ENCODE data around the gene APH1B. TPM values are rescaled to one million over a fixed set of nuclear protein-coding genes. Genes with fewer than 3 reads are reported as not detected.

Gene APH1B
- total RNA-seq, 4 donors from 2014 or later: 8.1 to 18.7 (median 11.5) TPM

GRCh38 chr15:63334821-63335220 lies 57.4 kb downstream of the APH1B start:
- Histone ChIP-seq H3K9me3 (no peaks in the 10 kb centered on the region), H3K27me3 (no peaks in the 10 kb centered on the region), H3K4me3 (no peak overlapping the region), H3K27ac (no peak overlapping the region), H3K36me3 (peaks cover 0 to 17% of the 10 kb centered on the region in 2 donors), H3K4me1 (no peaks in the 10 kb centered on the region)
- WGBS, 2 donors (ENCODE audit: low coverage in 1 of 2): 77% methylated on average over 2 of the region's 2 CpGs; no CpG with 5 or more reads in 1 of the 2 donors
- TF ChIP-seq POLR2AphosphoS5 (IDR thresholded peaks at IDR 0.05) (no peak), POLR2A (IDR thresholded peaks at IDR 0.05) (no peak), EP300 (IDR thresholded peaks at IDR 0.05) (no peak), CTCF (IDR thresholded peaks at IDR 0.05) (no peak)
- ATAC-seq: no peak

DNA sequence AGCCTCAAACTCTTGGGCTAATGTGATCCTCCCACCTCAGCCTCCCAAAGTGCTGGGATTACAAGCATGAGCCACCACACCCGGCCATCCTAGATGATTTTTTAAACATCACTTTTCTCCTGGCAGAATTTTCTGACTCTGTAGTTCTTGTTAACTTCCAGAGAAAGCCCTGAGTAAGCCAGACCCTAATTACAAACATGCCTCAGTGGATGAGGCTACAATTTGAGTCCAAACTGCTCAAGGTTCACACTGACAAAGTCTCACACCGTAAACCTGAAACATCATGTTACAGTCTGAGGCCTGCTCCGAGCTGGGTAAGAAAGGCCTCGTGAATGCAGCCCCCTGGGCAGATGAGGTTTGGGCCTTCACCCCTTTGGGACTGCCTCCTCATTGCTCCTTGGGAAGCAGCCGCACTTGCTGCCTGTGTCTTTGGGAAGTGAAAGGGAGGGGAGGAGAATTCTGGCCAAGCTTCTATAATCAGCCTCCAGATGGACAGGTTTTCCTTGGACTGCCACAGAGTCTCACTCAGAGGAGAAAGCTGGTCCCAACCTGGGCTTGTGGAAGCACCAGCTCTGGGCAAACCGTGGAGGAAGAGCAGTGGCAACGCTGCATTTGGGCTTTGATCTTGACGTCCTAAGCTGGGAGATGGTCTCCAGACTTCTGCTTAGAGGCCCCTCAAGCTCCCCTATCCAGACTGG lies 58.3 kb downstream of the APH1B start:
- Histone ChIP-seq H3K4me3 (no peak overlapping the region), H3K27me3 (no peaks in the 10 kb centered on the region), H3K27ac (no peak overlapping the region), H3K36me3 (peaks cover 0 to 24% of the 10 kb centered on the region in 2 donors), H3K9me3 (no peaks in the 10 kb centered on the region), H3K4me1 (no peaks in the 10 kb centered on the region)
- 73 to 95% methylated on average over 3 of the region's 8 CpGs for WGBS, 2 donors (ENCODE audit: low coverage in 1 of 2)
- no peak for ATAC-seq
- TF ChIP-seq POLR2AphosphoS5 (IDR thresholded peaks at IDR 0.05) (no peak), CTCF (IDR thresholded peaks at IDR 0.05) (no peak), EP300 (IDR thresholded peaks at IDR 0.05) (no peak), POLR2A (IDR thresholded peaks at IDR 0.05) (no peak)

DNA sequence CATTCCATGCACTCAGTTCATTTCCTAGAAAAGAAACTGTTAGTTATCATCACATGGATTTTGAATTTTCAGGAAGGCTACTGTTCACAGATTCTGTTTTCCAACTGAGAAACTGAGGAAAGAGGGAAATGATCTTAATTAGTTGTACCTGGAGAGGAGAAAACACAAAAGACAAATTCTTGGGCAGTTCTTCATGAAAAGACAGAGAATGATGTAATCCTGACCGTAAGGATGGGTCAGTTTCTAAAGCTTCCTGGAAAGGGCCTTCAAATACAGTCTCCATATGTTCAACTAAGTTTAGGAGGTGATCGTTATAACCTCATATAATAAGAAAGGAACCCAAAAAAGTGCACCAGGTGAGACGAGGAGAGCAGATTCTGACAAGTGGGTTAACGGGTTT lies 59.6 kb downstream of the APH1B start:
- no peak for TF ChIP-seq POLR2AphosphoS5 (IDR thresholded peaks at IDR 0.05)
- no peak for TF ChIP-seq POLR2A (IDR thresholded peaks at IDR 0.05)
- no peak for TF ChIP-seq EP300 (IDR thresholded peaks at IDR 0.05)
- TF ChIP-seq CTCF (IDR thresholded peaks at IDR 0.05): no peak
- H3K4me3 ChIP-seq: no peak overlapping the region
- WGBS, 2 donors (ENCODE audit: low coverage in 1 of 2): 96% methylated on average over 4 of the region's 4 CpGs
- no peak for ATAC-seq
- no peaks in the 10 kb centered on the region for H3K27me3 ChIP-seq
- H3K36me3 ChIP-seq: peaks cover 0 to 24% of the 10 kb centered on the region in 2 donors
- no peak overlapping the region for H3K27ac ChIP-seq
- no peaks in the 10 kb centered on the region for H3K4me1 ChIP-seq
- H3K9me3 ChIP-seq: no peaks in the 10 kb centered on the region

DNA sequence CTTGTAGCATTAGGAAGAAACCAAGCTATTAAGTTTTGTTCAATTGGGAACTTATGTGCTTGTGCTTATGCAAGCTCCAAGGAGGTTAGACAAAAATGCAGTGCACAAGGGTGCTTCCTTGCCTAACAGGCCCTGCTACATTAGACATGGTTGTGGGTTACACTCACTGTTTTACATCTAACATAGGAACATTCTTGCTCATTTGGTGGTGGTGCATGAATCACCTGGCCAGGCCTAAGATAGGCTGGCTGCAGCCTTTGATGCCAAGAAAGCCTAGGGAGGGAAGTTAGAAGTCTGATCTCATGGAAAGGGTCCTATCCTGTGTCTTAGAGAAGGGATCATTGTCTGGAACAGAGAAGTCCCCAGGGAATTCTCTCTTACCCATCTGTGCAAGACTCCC lies 60.8 kb downstream of the APH1B start:
- Histone ChIP-seq H3K36me3 (peaks cover 0 to 24% of the 10 kb centered on the region in 2 donors), H3K4me3 (no peak overlapping the region), H3K9me3 (no peaks in the 10 kb centered on the region), H3K27ac (no peak overlapping the region), H3K4me1 (no peaks in the 10 kb centered on the region), H3K27me3 (no peaks in the 10 kb centered on the region)
- no peak for TF ChIP-seq POLR2A (IDR thresholded peaks at IDR 0.05)
- no peak for TF ChIP-seq EP300 (IDR thresholded peaks at IDR 0.05)
- TF ChIP-seq CTCF (IDR thresholded peaks at IDR 0.05): no peak
- TF ChIP-seq POLR2AphosphoS5 (IDR thresholded peaks at IDR 0.05): no peak
- no peak for ATAC-seq

- no peak overlapping the region for H3K27ac ChIP-seq
- no peak for ATAC-seq
- H3K4me3 ChIP-seq: no peak overlapping the region
- H3K27me3 ChIP-seq: no peaks in the 10 kb centered on the region
- H3K36me3 ChIP-seq: peaks cover 0 to 24% of the 10 kb centered on the region in 2 donors
- WGBS, 2 donors (ENCODE audit: low coverage in 1 of 2): 85 to 100% methylated on average over 4 of the region's 10 CpGs
- H3K9me3 ChIP-seq: no peaks in the 10 kb centered on the region
- no peaks in the 10 kb centered on the region for H3K4me1 ChIP-seq
- TF ChIP-seq POLR2AphosphoS5 (IDR thresholded peaks at IDR 0.05) (no peak), CTCF (IDR thresholded peaks at IDR 0.05) (no peak), EP300 (IDR thresholded peaks at IDR 0.05) (no peak), POLR2A (IDR thresholded peaks at IDR 0.05) (no peak)
These were observed 61.8 kb downstream of the APH1B start for GRCh38 chr15:63339006-63339766.

Data from gastroesophageal sphincter (tissue), 4 donors.